SK-N-SH (cell line): Measurements from ENCODE around the gene NOL8. TPM values are rescaled to one million over a fixed set of nuclear protein-coding genes. Genes with fewer than 3 reads are reported as not detected.

ENCODE experiments used
- CTCF ChIA-PET: fragments of 300-600, 350-600 bp; formaldehyde crosslinking; extraction: SDS; loops from one replicate; lab custom pipeline; 2021; lab: Yijun Ruan, JAX
- POLR2A ChIA-PET: fragments of 350-600 bp; sonication (Branson Sonifier 250); formaldehyde crosslinking; extraction: SDS; loops from one replicate; lab custom pipeline; 2020; ENCODE audit warnings: antibody characterized with exemption, inconsistent platforms; lab: Yijun Ruan, JAX
- DNase-seq: peaks from one replicate; pipeline ENCODE4 v3.0.0; 2012
- H2AFZ ChIP-seq: fragments of 200-600 bp; sonication (generic); 2 replicates; pipeline ENCODE4 v1.8.1; 2016; ENCODE audit warnings: antibody characterized with exemption, mild to moderate bottlenecking, low read depth
- H3F3A ChIP-seq: fragments of 200-600 bp; sonication (generic); replicated peaks from 2 replicates; pipeline ENCODE3; 2016; ENCODE audit warnings: antibody characterized with exemption, mild to moderate bottlenecking; ENCODE audit not compliant: insufficient read depth
- H3K27ac ChIP-seq, 2 experiments: fragments of 200-500 bp in 1 of 2; fragments of 200-600 bp in 1 of 2; sonication (Bioruptor generic) in 1 of 2; sonication (generic), shearing (Covaris generic) in 1 of 2; 2 replicates each; pipeline versions ENCODE4 v1.5.1 to v1.6.1; 2014 to 2016; ENCODE audit warnings: low read depth in 2 of 2, inconsistent platforms in 1 of 2, low read length in 1 of 2, mild to moderate bottlenecking in 1 of 2, mixed read lengths in 1 of 2
- H3K27me3 ChIP-seq: fragments of 200-600 bp; sonication (generic), shearing (Covaris generic); 2 replicates; pipeline ENCODE4 v1.6.1; 2016; ENCODE audit warnings: mixed run types; ENCODE audit not compliant: insufficient read depth
- H3K36me3 ChIP-seq, 2 experiments: fragments of 200-500 bp in 1 of 2; fragments of 200-600 bp in 1 of 2; sonication (Bioruptor generic) in 1 of 2; sonication (generic) in 1 of 2; replicated peaks in 1 of 2; 2 replicates each; pipeline versions ENCODE3 to v1.5.1; 2014 to 2016; ENCODE audit warnings: low read length in 1 of 2, mild to moderate bottlenecking in 1 of 2; ENCODE audit not compliant: insufficient read depth in 2 of 2, control insufficient read depth in 1 of 2
- H3K4me1 ChIP-seq, 2 experiments: fragments of 200-500 bp in 1 of 2; fragments of 200-600 bp in 1 of 2; sonication (Bioruptor generic) in 1 of 2; sonication (generic), shearing (Covaris generic) in 1 of 2; 2 replicates each; pipeline versions ENCODE4 v1.5.1 to v1.6.1; 2014 to 2016; ENCODE audit warnings: low read depth in 1 of 2, low read length in 1 of 2, mixed run types in 1 of 2; ENCODE audit not compliant: insufficient read depth in 2 of 2, control insufficient read depth in 1 of 2
- H3K4me2 ChIP-seq: fragments of 200-600 bp; sonication (generic), shearing (Covaris generic); 2 replicates; pipeline ENCODE4 v1.6.1; 2017; ENCODE audit warnings: mixed run types
- H3K4me3 ChIP-seq, 2 experiments: fragments of 200-500 bp in 1 of 2; fragments of 200-600 bp in 1 of 2; sonication (Bioruptor generic) in 1 of 2; sonication (generic), shearing (Covaris generic) in 1 of 2; 2 replicates each; pipeline versions ENCODE4 v1.5.1 to v1.8.1; 2014 to 2016; ENCODE audit warnings: low read depth in 2 of 2, inconsistent platforms in 1 of 2, low read length in 1 of 2, mild to moderate bottlenecking in 1 of 2, mixed read lengths in 1 of 2, moderate library complexity in 1 of 2
- H3K79me2 ChIP-seq: fragments of 200-600 bp; sonication (generic); 2 replicates; pipeline ENCODE4 v1.8.1; 2017; ENCODE audit warnings: mild to moderate bottlenecking; ENCODE audit not compliant: insufficient read depth
- H3K9ac ChIP-seq: fragments of 200-600 bp; sonication (generic); 2 replicates; pipeline ENCODE4 v1.6.1; 2017; ENCODE audit warnings: mixed run types
- H3K9me2 ChIP-seq: fragments of 200-600 bp; sonication (generic); 2 replicates; pipeline ENCODE4 v1.6.1; 2017; ENCODE audit warnings: mixed run types
- H3K9me3 ChIP-seq: fragments of 200-600 bp; sonication (generic); 2 replicates; pipeline ENCODE4 v1.6.1; 2017; ENCODE audit warnings: mixed run types, mild to moderate bottlenecking, moderate library complexity
- H4K20me1 ChIP-seq: fragments of 200-600 bp; sonication (generic); 2 replicates; pipeline ENCODE4 v1.6.1; 2017; ENCODE audit warnings: mild to moderate bottlenecking, mixed run types; ENCODE audit not compliant: insufficient read depth
- ELF1 ChIP-seq: IDR thresholded peaks from 2 replicates; pipeline ENCODE4 v1.4.0; 2012
- EZH2phosphoT487 ChIP-seq: fragments of 200-600 bp; sonication (generic); IDR thresholded peaks from 2 replicates; pipeline ENCODE4 v1.6.1; 2017; ENCODE audit warnings: low read depth, mixed run types, mild to moderate bottlenecking, antibody characterized with exemption, moderate library complexity, borderline replicate concordance
- FOSL2 ChIP-seq: IDR thresholded peaks from 2 replicates; pipeline ENCODE4 v1.4.0; 2012; ENCODE audit warnings: low read depth, mild to moderate bottlenecking, moderate library complexity, borderline replicate concordance
- FOXJ3 ChIP-seq: sonication (generic); formaldehyde crosslinking; IDR thresholded peaks from 2 replicates; pipeline ENCODE4 v1.5.1; 2020; ENCODE audit warnings: mild to moderate bottlenecking, missing genetic modification reagents
- FOXM1 ChIP-seq: IDR thresholded peaks from 2 replicates; pipeline ENCODE4 v1.4.0; 2012; ENCODE audit warnings: low read depth, mild to moderate bottlenecking
- GABPA ChIP-seq: IDR thresholded peaks from 2 replicates; pipeline ENCODE4 v1.4.0; 2012; ENCODE audit warnings: low read depth, mild to moderate bottlenecking
- MEF2A ChIP-seq: IDR thresholded peaks from 2 replicates; pipeline ENCODE4 v1.4.0; 2012; ENCODE audit warnings: low read depth, borderline replicate concordance
- MXI1 ChIP-seq: IDR thresholded peaks from 2 replicates; pipeline ENCODE4 v1.6.1; 2012; ENCODE audit warnings: mild to moderate bottlenecking, low read depth, low read length, improper control_type of control experiment
- NRF1 ChIP-seq: IDR thresholded peaks from 2 replicates; pipeline ENCODE4 v1.6.1; 2012; ENCODE audit warnings: low read depth, mild to moderate bottlenecking, low read length
- RFX5 ChIP-seq: IDR thresholded peaks from 2 replicates; pipeline ENCODE4 v1.6.1; 2012; ENCODE audit warnings: mild to moderate bottlenecking, improper control_type of control experiment, low read length
- SIN3A ChIP-seq: IDR thresholded peaks from 2 replicates; pipeline ENCODE4 v1.6.1; 2012; ENCODE audit warnings: low read depth, mild to moderate bottlenecking, low read length, moderate library complexity, borderline replicate concordance
- SMC3 ChIP-seq: IDR thresholded peaks from 2 replicates; pipeline ENCODE4 v1.6.1; 2012; ENCODE audit warnings: low read depth, low read length, improper control_type of control experiment
- TAF1 ChIP-seq: IDR thresholded peaks from 2 replicates; pipeline ENCODE4 v1.6.1; 2012; ENCODE audit warnings: low read depth, mild to moderate bottlenecking, low read length, moderate library complexity, borderline replicate concordance
- TCF12 ChIP-seq: IDR thresholded peaks from 2 replicates; pipeline ENCODE4 v1.4.0; 2012
- YY1 ChIP-seq: IDR thresholded peaks from 2 replicates; pipeline ENCODE4 v1.4.0; 2012; ENCODE audit warnings: low read depth, mild to moderate bottlenecking
- WGBS: methylation state at CpG from one replicate; pipeline ENCODE4 v1.1.6; 2017; ENCODE audit warnings: low lambda C conversion rate; 5-methylcytosine and 5-hydroxymethylcytosine counted together
- polyA plus RNA-seq, 3 experiments: library from polyadenylated mRNA; depleted of rRNA; stranded (reverse); fragments of >200 nt; gene quantifications; 2 replicates each; pipeline ENCODE4 v1.2.3, GENCODE V29; 2012
- TF ChIP-seq, protein P1 (sequence below): IDR thresholded peaks from 2 replicates; pipeline ENCODE4 v1.4.0; 2012; ENCODE audit warnings: low read depth
- TF ChIP-seq, protein P2 (sequence below): fragments of 150-350 bp; IDR thresholded peaks from 2 replicates; pipeline ENCODE4 v1.6.1; 2016; ENCODE audit warnings: mild to moderate bottlenecking, low read depth, low read length
- TF ChIP-seq, protein P3 (sequence below): IDR thresholded peaks from 2 replicates; pipeline ENCODE4; 2012
- TF ChIP-seq, protein P4 (sequence below): IDR thresholded peaks from 2 replicates; pipeline ENCODE4 v1.6.1; 2012; ENCODE audit warnings: mild to moderate bottlenecking, low read depth, low read length, moderate library complexity

NOL8 gene
- polyA plus RNA-seq, 1 of the 3 experiments (the other 2 are of a cell fraction) = 9.6 TPM

DNA sequence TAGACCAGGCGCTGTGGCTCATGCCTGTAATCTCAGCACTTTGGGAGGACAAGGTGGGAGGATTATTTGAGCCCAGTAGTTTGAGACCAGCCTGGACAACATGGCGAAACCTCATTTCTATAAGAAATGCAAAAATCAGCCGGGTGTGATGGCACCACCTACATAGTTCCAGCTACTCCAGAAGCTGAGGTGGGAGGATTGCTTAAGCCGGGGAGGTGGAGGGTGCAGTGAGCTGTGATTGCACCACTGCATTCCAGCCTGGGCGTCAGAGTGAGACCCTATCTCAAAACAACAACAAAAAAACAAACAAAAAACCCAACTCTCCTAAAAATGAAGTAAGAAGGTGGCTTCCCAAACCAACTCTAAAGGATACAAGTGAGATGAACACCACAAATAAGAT, 54.6 kb downstream of the NOL8 start:
- Histone ChIP-seq H3K4me1 (no peaks in the 10 kb centered on the region), H3K27ac (no peak overlapping the region), H3K36me3 (peaks cover 92% of the 10 kb centered on the region in 2 experiments), H3K9me3 (no peaks in the 10 kb centered on the region), H3K27me3 (no peaks in the 10 kb centered on the region), H3K4me3 (no peak overlapping the region), H3K4me2 (no peak overlapping the region), H3F3A (peaks cover 11% of the 10 kb centered on the region), H4K20me1 (no peaks in the 10 kb centered on the region), H3K9me2 (no peaks in the 10 kb centered on the region), H3K9ac (no peak overlapping the region), H2AFZ (no peak overlapping the region), H3K79me2 (no peaks in the 10 kb centered on the region)
- ChIA-PET CTCF (interaction anchor here (11.4 kb wide), 1 partner anchor 131 kb away, joined by 65 read pairs; no protein-coding TSS in a partner anchor), POLR2A (no interaction called here)
- TF ChIP-seq, protein P1, sequence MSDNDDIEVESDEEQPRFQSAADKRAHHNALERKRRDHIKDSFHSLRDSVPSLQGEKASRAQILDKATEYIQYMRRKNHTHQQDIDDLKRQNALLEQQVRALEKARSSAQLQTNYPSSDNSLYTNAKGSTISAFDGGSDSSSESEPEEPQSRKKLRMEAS = no peak
- no peak for TF ChIP-seq NRF1
- TF ChIP-seq, protein P2, sequence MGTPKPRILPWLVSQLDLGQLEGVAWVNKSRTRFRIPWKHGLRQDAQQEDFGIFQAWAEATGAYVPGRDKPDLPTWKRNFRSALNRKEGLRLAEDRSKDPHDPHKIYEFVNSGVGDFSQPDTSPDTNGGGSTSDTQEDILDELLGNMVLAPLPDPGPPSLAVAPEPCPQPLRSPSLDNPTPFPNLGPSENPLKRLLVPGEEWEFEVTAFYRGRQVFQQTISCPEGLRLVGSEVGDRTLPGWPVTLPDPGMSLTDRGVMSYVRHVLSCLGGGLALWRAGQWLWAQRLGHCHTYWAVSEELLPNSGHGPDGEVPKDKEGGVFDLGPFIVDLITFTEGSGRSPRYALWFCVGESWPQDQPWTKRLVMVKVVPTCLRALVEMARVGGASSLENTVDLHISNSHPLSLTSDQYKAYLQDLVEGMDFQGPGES = no peak
- no peak for TF ChIP-seq YY1
- no peak for TF ChIP-seq RFX5
- TF ChIP-seq FOXM1 = no peak
- no peak for TF ChIP-seq ELF1
- TF ChIP-seq SIN3A = no peak
- TF ChIP-seq TAF1 = no peak
- TF ChIP-seq FOXJ3 (CRISPR knock-in tag) = no peak
- TF ChIP-seq EZH2phosphoT487 = no peak
- no peak for TF ChIP-seq TCF12
- TF ChIP-seq, protein P3, sequence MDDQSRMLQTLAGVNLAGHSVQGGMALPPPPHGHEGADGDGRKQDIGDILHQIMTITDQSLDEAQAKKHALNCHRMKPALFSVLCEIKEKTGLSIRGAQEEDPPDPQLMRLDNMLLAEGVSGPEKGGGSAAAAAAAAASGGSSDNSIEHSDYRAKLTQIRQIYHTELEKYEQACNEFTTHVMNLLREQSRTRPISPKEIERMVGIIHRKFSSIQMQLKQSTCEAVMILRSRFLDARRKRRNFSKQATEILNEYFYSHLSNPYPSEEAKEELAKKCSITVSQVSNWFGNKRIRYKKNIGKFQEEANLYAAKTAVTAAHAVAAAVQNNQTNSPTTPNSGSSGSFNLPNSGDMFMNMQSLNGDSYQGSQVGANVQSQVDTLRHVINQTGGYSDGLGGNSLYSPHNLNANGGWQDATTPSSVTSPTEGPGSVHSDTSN = no peak
- no peak for TF ChIP-seq MXI1
- TF ChIP-seq GABPA = no peak
- no peak for TF ChIP-seq MEF2A
- no peak for DNase-seq
- 97% methylated on average over 5 of the region's 5 CpGs for WGBS

DNA sequence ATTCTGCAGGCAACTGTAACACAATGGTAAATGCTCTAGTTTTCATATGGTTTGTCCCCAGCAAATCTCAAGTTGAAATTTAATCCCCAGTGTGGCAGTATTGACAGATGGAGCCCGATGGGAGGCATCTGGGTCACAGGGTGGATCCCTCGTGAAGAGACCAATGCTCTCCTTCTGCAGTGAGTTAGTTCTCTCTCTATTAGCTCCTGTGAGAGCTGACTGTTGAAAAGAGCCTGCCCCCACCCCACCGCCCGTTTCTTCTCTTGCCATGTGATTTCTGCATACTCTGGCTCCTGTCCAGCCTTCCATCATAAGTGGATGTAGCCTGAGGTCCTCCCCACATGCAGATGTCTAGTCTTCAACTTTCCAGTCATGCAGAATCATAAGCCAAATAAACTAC, 58.7 kb downstream of the NOL8 start:
- Histone ChIP-seq H3K27me3 (no peaks in the 10 kb centered on the region), H3K4me1 (no peaks in the 10 kb centered on the region), H3K9ac (no peak overlapping the region), H3K4me2 (no peak overlapping the region), H3K4me3 (no peak overlapping the region), H3K36me3 (peaks cover 93 to 95% of the 10 kb centered on the region in 2 experiments), H3K9me3 (no peaks in the 10 kb centered on the region), H3K79me2 (no peaks in the 10 kb centered on the region), H2AFZ (no peak overlapping the region), H3K27ac (no peak overlapping the region), H4K20me1 (no peaks in the 10 kb centered on the region), H3K9me2 (no peaks in the 10 kb centered on the region), H3F3A (no peaks in the 10 kb centered on the region)
- WGBS = 91% methylated on average over 4 of the region's 4 CpGs
- CTCF ChIA-PET = interaction anchor here (1.6 to 11.4 kb wide), 2 partner anchors 24 to 127 kb away, joined by 5 to 65 read pairs; no protein-coding TSS in a partner anchor
- TF ChIP-seq SMC3 (no peak), NRF1 (no peak), MXI1 (no peak), EZH2phosphoT487 (no peak), FOSL2 (no peak), FOXM1 (no peak)
- TF ChIP-seq, protein P4, sequence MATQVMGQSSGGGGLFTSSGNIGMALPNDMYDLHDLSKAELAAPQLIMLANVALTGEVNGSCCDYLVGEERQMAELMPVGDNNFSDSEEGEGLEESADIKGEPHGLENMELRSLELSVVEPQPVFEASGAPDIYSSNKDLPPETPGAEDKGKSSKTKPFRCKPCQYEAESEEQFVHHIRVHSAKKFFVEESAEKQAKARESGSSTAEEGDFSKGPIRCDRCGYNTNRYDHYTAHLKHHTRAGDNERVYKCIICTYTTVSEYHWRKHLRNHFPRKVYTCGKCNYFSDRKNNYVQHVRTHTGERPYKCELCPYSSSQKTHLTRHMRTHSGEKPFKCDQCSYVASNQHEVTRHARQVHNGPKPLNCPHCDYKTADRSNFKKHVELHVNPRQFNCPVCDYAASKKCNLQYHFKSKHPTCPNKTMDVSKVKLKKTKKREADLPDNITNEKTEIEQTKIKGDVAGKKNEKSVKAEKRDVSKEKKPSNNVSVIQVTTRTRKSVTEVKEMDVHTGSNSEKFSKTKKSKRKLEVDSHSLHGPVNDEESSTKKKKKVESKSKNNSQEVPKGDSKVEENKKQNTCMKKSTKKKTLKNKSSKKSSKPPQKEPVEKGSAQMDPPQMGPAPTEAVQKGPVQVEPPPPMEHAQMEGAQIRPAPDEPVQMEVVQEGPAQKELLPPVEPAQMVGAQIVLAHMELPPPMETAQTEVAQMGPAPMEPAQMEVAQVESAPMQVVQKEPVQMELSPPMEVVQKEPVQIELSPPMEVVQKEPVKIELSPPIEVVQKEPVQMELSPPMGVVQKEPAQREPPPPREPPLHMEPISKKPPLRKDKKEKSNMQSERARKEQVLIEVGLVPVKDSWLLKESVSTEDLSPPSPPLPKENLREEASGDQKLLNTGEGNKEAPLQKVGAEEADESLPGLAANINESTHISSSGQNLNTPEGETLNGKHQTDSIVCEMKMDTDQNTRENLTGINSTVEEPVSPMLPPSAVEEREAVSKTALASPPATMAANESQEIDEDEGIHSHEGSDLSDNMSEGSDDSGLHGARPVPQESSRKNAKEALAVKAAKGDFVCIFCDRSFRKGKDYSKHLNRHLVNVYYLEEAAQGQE = no peak
- no peak for DNase-seq
- POLR2A ChIA-PET = no interaction called here
